T-helper 9 cell (primary cell): ENCODE measurements around the gene DLK2.
"Not testable (repeated sequence)": the region's sequence is repeated elsewhere in the genome, so short reads cannot be mapped to it uniquely, and the experiment has no call there.

ENCODE experiments used
- DNase-seq: peaks from one replicate; pipeline ENCODE4 v3.0.0-alpha.2; 2020

DLK2 gene

GRCh38 chr6:43426928-43427405 lies 28.4 kb downstream of the DLK2 start:
- no peak for DNase-seq

DNA sequence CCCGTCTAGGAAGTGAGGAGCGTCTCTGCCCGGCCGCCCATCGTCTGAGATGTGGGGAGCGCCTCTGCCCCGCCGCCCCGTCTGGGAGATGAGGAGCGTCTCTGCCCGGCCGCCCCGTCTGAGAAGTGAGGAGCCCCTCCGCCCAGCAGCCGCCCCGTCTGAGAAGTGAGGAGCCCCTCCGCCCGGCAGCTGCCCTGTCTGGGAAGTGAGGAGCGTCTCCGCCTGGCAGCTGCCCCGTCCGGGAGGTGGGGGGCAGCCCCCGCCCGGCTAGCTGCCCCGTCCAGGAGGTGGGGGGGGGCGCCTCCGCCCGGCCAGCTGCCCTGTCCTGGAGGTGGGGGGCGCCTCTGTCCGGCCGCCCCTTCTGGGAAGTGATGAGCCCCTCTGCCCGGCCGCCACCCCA lies 30.3 kb downstream of the DLK2 start:
- DNase-seq: not testable (repeated sequence)

GRCh38 chr6:43421831-43422230 lies 33.5 kb downstream of the DLK2 start:
- no peak for DNase-seq

GRCh38 chr6:43420012-43420709 lies 35.2 kb downstream of the DLK2 start:
- no peak for DNase-seq

DNA sequence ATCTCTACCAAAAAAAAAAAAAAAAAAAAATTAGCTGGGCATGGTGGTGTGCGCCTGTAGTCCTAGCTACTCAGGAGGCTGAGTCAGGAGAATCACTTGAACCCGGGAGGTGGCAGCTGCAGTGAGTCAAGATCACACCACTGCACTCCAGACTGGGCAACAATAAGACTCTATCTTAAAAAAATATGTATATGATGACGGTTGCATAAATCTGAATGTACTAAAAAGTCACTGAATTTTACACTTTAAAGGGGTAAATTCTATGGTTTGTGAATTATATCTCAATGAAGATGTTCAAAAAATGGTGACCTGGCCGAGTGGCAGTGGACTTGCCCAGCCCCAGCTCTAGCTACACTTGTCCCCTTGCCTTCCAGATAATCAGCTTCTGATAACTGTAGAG lies 38.4 kb downstream of the DLK2 start:
- no peak for DNase-seq

DNA sequence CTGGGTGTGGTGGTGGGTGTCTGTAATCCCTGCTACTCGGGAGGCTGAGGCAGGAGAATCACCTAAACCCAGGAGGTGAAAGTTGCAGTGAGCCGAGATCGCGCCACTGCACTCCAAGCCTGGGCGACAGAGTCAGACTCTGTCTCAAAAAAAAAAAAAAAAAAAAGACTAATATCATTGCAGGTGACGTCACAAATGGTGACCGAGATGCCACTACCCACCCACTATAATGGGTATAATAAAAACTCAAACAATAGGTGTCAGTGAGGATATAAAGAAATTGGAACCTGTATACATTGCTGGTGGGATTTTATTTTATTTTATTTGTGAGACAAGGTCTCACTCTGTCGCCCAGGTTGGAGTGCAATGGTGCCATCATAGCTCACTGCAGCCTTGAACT lies 40.1 kb downstream of the DLK2 start:
- DNase-seq: not testable (repeated sequence)

DNA sequence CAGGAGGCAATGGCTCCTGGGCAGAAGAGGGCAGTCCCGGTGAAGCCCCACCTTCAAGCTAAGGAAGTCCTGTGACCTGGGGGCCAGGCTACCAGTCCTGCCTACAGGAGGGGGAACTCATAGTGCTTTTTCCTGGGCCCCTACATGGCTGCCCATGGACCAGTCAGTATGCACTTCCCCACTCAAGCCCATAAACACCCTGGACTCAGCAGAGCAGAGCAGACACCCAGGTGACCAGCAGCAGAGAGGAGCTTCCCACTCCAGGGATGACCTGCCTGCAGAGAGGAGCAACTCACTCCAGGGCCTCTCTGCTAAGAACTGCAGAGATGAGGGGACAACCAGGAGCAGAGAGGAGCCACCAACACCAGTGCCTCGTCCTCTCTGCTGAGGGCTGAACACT lies 42.3 kb downstream of the DLK2 start:
- DNase-seq: no peak

DNA sequence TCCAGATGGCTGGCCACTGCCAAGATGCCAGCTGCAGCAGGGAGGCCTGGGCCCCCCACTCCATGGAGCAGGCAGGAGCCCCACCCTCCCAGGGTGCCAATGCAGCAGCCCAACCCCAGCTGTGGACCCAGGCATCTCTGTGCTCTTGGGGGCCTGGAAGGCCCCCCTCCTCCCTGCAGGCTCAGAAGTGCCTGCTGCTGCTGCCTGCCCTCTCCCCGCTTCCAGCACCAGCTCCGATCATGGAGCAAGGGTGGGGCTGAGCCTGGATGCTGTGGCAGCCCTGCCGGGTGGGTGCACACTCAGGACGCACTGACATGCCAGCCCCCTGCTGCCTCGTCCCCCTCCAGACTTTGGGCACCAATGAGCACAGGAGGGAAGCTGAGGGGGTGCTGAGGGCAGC lies 42.8 kb downstream of the DLK2 start:
- no peak for DNase-seq

DNA sequence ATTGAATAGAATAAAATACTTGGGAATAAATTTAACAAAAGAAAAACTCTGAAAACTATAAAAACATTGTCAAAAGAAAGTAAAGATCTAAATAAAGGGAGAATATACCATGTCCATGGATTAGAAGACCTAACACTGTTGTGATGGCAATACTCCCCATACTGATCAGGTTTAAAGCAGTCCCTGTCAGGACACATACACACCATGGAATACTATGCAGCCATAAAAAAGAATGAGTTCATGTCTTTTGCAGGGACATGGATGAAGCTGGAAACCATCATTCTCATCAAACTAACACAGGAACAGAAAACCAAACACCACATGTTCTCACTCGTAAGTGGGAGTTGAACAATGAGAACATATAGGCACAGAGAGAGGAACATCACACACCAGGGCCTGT lies 44.6 kb downstream of the DLK2 start:
- not testable (repeated sequence) for DNase-seq

DNA sequence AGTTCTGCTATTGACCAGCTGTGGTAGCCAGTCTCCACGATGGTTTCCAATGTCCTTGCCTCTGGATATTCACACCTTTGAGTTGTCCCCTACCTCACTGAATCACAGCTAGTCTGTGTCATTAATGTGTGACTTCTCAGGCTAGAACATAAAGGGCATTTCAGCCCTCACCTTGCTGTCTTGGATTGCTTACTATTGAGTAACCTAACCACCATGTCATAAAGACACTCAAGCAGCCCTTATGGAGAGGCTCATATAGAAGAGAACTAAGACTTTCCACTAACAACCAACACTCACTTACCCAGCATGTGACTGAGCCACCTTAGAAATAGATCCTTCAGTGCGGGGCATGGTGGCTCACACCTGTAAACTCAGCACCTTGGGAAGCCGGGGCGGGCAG lies 47.1 kb downstream of the DLK2 start:
- no peak for DNase-seq

DNA sequence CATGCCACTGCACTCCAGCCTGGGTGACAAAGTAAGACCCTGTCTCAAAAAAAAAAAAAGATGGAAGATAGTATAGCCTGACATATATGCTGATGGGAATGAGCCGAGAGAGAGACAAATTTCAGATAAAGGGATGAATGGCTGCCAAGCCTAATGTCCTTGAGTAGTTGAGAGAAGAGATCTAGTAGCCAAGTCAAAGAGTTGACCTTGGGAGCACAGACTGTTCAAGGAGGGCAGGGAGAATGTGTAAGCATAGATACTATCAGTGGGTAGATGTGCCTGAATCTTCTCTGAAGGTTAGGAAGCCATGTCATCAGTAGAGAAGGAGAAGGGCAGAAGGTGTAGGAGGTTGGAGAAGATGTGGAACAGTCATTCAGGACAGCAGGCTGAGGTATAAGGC lies 48.1 kb downstream of the DLK2 start:
- no peak for DNase-seq

- no peak for DNase-seq
These were observed 50.0 kb downstream of the DLK2 start for GRCh38 chr6:43405354-43405753.

GRCh38 chr6:43402820-43403219 lies 52.5 kb downstream of the DLK2 start:
- no peak for DNase-seq

DNA sequence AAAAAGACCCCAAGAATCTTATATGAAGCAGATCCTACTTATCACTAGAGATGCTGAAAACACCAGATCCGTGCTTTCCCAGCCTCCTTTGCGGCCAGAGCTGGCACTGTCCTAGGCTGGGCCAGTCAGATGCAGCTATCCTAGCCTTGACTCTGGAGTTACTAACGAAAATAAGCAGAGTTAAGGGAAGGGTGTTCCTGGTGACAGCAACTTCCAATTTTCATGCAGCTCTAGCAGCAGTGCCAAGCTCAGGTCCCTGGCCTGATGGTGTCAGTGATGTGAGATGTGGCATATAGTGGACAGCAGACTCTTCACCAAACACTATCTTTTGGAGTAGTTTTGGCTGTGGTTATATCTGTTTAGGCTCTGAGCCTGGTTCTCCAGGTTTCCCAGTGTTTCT lies 53.6 kb downstream of the DLK2 start:
- DNase-seq: no peak
